ENCODE data around the gene NOCT. TPM values are rescaled to one million over a fixed set of nuclear protein-coding genes. Genes with fewer than 3 reads are reported as not detected.

NOCT gene, protein sequence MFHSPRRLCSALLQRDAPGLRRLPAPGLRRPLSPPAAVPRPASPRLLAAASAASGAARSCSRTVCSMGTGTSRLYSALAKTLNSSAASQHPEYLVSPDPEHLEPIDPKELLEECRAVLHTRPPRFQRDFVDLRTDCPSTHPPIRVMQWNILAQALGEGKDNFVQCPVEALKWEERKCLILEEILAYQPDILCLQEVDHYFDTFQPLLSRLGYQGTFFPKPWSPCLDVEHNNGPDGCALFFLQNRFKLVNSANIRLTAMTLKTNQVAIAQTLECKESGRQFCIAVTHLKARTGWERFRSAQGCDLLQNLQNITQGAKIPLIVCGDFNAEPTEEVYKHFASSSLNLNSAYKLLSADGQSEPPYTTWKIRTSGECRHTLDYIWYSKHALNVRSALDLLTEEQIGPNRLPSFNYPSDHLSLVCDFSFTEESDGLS
- 8.3 and 12.3 TPM in 2 replicates for total RNA-seq (ENCODE audit: low replicate concordance)

DNA sequence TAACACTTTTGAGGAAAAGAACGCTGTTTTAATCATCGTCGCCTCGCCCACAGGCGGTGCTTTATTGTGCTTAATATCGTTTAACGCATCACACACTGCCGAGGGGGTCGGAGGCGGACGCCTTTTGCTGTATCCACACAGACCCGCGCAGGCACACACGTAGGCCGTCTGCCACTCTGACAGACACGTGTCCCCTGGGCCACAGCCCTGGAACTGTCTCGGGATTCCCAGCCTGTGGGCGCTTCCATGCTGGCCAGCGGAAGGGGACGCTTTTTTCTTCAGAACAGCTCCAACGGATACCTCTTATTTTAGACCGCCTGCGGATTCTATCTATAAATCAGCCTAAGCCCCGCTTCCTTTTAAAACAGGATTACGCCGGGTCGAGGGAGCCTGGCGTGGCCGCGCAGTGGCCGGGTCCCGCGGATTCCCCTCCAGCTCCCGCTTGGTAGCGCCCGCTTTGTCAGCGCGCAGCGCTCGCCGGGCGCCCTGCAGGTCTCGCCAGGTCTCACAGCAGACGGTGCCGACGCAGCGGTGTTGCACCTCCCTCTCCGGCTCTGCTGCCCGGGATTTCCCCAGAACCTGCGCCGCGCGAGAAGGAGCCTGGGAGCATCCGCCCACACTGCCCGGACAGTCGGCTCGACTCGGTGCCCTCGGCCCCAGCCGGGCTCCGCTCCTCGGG is at the start of gene NOCT:
TSS of gene NOCT (plus strand) at position 513 of the 679 bp plus-strand sequence. CDS start 201 bp downstream, outside the sequence.
- peak; percentile 89 for DNase-seq (ENCODE audit: low read depth)
- peak within 1 kb of the TSS; percentile 73 for H3K4me3 ChIP-seq (ENCODE audit: low read depth, low read length)
- TF ChIP-seq, protein P1, sequence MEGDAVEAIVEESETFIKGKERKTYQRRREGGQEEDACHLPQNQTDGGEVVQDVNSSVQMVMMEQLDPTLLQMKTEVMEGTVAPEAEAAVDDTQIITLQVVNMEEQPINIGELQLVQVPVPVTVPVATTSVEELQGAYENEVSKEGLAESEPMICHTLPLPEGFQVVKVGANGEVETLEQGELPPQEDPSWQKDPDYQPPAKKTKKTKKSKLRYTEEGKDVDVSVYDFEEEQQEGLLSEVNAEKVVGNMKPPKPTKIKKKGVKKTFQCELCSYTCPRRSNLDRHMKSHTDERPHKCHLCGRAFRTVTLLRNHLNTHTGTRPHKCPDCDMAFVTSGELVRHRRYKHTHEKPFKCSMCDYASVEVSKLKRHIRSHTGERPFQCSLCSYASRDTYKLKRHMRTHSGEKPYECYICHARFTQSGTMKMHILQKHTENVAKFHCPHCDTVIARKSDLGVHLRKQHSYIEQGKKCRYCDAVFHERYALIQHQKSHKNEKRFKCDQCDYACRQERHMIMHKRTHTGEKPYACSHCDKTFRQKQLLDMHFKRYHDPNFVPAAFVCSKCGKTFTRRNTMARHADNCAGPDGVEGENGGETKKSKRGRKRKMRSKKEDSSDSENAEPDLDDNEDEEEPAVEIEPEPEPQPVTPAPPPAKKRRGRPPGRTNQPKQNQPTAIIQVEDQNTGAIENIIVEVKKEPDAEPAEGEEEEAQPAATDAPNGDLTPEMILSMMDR (IDR thresholded peaks at IDR 0.05; ENCODE audit: insufficient read depth, low read length): no peak

DNA sequence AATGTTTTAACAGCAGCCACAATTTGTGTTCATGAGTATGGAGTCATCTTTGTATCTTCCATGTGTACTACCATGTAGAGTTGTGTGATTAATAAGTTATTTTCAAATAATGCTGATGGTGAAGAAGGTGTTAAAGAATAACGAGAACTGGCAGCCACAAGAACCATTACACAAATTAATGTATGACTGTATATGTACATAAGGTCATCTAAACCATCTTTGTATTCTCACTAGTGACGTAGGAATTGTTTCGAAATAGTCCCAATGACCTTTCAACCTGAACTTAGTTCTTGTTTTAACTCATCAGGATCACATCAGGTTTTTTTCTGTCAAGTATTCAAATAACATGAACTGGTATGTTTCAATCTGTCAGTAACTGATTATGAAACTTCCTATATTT is 48.3 kb upstream of the NOCT start:
- TF ChIP-seq, protein P1 (IDR thresholded peaks at IDR 0.05; ENCODE audit: insufficient read depth, low read length): no peak
- no peak for DNase-seq (ENCODE audit: low read depth)
- no peak overlapping the region for H3K4me3 ChIP-seq (ENCODE audit: low read depth, low read length)

DNA sequence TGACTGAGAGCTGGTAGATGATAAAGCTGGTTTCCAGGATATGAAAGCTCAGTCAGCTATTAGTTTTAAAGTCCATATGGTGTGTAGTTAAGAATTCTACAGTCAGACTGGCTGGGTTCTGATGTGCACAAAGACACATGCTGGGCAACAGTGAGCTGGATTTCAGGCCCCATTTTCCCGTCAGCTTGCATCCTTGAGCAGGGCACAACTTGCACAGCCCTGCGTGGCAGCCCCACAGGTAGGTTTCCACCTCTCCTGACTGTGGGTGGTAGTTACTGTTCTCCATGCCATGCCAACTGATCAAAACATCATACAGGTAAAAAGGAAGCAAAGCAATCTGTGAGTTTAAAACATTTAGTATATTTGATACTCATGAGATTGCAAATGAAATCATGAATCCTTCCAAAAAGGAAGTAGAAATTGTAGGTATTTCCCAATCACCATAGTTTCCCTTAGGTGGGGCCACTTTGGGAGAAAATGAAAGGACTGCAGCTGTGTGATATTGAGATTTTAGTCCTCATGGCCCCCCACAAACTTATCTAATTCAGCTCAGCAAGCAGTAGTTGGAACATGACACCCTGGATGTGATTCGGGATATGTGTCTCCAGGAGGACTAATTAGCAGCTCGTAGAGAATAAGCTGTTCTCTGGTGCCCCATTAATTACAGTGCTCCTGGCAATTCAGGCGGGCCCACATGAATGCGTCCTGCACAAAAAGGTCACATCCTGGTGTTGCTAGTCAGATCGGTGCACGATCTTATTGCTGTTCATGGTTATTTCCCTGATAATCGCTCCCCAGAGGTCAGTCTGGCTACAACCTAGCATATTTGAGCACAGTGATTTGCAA is 42.4 kb upstream of the NOCT start:
- no peak for DNase-seq (ENCODE audit: low read depth)
- TF ChIP-seq, protein P1 (IDR thresholded peaks at IDR 0.05; ENCODE audit: insufficient read depth, low read length): no peak

DNA sequence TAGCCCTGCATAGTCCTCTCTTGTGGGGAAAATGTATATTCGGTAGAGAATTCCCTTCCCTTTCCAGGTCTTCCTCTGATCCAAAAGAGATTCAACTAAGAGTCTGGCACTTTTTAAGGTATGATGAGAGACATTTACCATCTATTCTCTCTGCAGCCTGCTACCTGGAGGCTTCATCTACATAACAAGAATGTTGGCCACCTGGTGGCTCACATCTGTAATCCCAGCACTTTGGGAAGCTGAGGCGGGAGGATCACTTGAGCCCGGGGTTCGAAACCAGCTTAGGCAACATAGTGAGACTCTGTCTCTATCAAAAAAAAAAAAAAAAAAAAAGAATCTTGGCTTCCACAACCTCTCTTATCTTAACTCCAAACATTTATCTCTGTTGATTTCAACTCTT is 40.4 kb upstream of the NOCT start:
- H3K4me3 ChIP-seq (ENCODE audit: low read depth, low read length): no peak overlapping the region
- no peak for DNase-seq (ENCODE audit: low read depth)
- TF ChIP-seq, protein P1 (IDR thresholded peaks at IDR 0.05; ENCODE audit: insufficient read depth, low read length): no peak

More for the DNA sequence above, 42.4 kb upstream of the NOCT start:
- no peak overlapping the region for H3K4me3 ChIP-seq (ENCODE audit: low read depth, low read length)

DNA sequence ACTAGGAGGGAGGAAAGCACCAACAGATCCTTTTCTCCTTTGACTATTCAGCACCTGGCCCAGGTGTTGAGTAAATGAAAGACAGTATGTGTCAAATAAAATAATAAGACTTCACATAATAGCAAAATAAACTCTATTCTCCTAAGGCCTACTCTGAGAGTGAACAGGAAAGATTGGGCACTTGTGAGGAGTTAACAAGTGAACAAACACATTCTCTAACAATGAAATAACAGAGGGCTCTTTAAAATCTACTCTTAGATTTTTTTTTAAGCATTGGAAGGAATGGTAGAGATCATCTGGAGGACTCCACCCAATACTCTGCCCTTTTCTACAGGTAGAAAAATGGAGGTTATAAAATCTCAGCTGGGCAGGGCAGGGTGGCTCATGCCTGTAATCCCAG is 39.1 kb upstream of the NOCT start:
- H3K4me3 ChIP-seq (ENCODE audit: low read depth, low read length): no peak overlapping the region
- TF ChIP-seq, protein P1 (IDR thresholded peaks at IDR 0.05; ENCODE audit: insufficient read depth, low read length): no peak
- no peak for DNase-seq (ENCODE audit: low read depth)

DNA sequence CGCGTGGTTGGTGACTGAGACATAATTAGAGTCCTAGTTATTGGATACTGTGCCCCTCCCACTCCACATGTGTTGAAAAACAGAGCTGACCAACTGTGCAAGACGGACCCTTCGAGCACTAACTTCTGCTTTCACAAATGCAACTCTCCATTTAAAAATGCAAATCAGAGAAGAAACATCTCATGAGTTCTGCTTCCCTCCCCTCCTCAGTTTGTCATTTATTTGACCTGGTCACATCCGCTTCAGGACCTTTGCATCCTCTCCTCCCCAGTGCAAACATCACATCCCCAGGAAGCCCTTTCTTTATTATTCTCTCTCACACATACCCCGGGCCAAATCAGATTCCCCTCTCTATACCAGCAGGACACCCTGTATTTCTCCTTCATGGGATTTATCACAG is 38.1 kb upstream of the NOCT start:
- no peak for DNase-seq (ENCODE audit: low read depth)
- TF ChIP-seq, protein P1 (IDR thresholded peaks at IDR 0.05; ENCODE audit: insufficient read depth, low read length): no peak
- H3K4me3 ChIP-seq (ENCODE audit: low read depth, low read length): no peak overlapping the region
